HepG2 (cell line): Measurements from ENCODE around the gene SAMD8. TPM values are rescaled to one million over a fixed set of nuclear protein-coding genes. Genes with fewer than 3 reads are reported as not detected.

Source experiments
- HNRNPLL ChIP-seq: fragments of 200-400 bp; formaldehyde crosslinking; IDR thresholded peaks from 2 replicates; pipeline ENCODE4 v1.6.1; 2017; ENCODE audit warnings: mild to moderate bottlenecking, low read depth, low read length; ENCODE audit not compliant: poor library complexity, severe bottlenecking
- MED13 ChIP-seq: sonication (generic); formaldehyde crosslinking; IDR thresholded peaks from 2 replicates; pipeline ENCODE4 v1.5.0; 2020; ENCODE audit warnings: missing genetic modification reagents
- NKX3-1 ChIP-seq: sonication (generic); formaldehyde crosslinking; IDR thresholded peaks from 2 replicates; pipeline ENCODE4 v1.5.0; 2020; ENCODE audit warnings: missing genetic modification reagents
- RNF2 ChIP-seq: fragments of 450-650 bp; conservative IDR thresholded peaks from 2 replicates; pipeline ENCODE4 v1.6.1; 2016; ENCODE audit warnings: low read depth
- SOX13 ChIP-seq, 3 experiments: fragments of 450-650 bp in 1 of 3; sonication (generic) in 1 of 3; formaldehyde crosslinking in 1 of 3; IDR thresholded peaks in 2 of 3; conservative IDR thresholded peaks in 1 of 3; 2 replicates each; pipeline versions ENCODE4 v1.5.0 to v1.6.1; 2016 to 2020; ENCODE audit warnings: antibody characterized with exemption in 1 of 3, mild to moderate bottlenecking in 1 of 3, missing compliant biosample characterization in 1 of 3, missing genetic modification reagents in 1 of 3, moderate library complexity in 1 of 3
- SRSF9 ChIP-seq: fragments of 200-400 bp; formaldehyde crosslinking; IDR thresholded peaks from 2 replicates; pipeline ENCODE4 v1.6.1; 2018; ENCODE audit warnings: borderline replicate concordance, mild to moderate bottlenecking, low read depth, low read length; ENCODE audit not compliant: insufficient read depth, poor library complexity, severe bottlenecking
- ZFP90 ChIP-seq: sonication (generic); formaldehyde crosslinking; IDR thresholded peaks from 2 replicates; pipeline ENCODE4 v1.8.0; 2022; ENCODE audit warnings: missing genetic modification reagents, mild to moderate bottlenecking, inconsistent platforms, borderline replicate concordance
- ZNF275 ChIP-seq: sonication (generic); formaldehyde crosslinking; IDR thresholded peaks from 2 replicates; pipeline ENCODE4 v1.8.0; 2022; ENCODE audit warnings: missing genetic modification reagents, mild to moderate bottlenecking, inconsistent platforms, borderline replicate concordance
- ZNF674 ChIP-seq: sonication (generic); formaldehyde crosslinking; IDR thresholded peaks from 2 replicates; pipeline ENCODE4 v1.5.0; 2020; ENCODE audit warnings: low read depth, mild to moderate bottlenecking, missing genetic modification reagents
- ZNF749 ChIP-seq: sonication (generic); formaldehyde crosslinking; IDR thresholded peaks from 2 replicates; pipeline ENCODE4 v1.8.0; 2022; ENCODE audit warnings: mild to moderate bottlenecking, missing genetic modification reagents, moderate library complexity, borderline replicate concordance
- ZUFSP ChIP-seq: sonication (generic); formaldehyde crosslinking; IDR thresholded peaks from 2 replicates; pipeline ENCODE4 v1.9.0; 2021; ENCODE audit warnings: missing genetic modification reagents, mild to moderate bottlenecking, borderline replicate concordance
- polyA plus RNA-seq, 8 experiments: library from polyadenylated mRNA; depleted of rRNA in 3 of 8; stranded (reverse) in 7 of 8; unstranded in 1 of 8; fragments of >200 nt; fragmentation: Illumina TruSeq in 4 of 8; extraction: Trizol in 4 of 8; gene quantifications; 2 replicates each; pipeline versions ENCODE4 v1.2.1 to v1.2.3, GENCODE V29; 2011 to 2016; ENCODE audit warnings: low read depth in 4 of 8, missing spikeins in 1 of 8, mixed read lengths in 1 of 8; ENCODE audit not compliant: insufficient read depth in 1 of 8
- total RNA-seq, 5 experiments: library from RNA; depleted of rRNA; stranded (reverse); fragments of >200 nt; fragmentation: Illumina TruSeq; extraction: Trizol; gene quantifications; 2 replicates each; pipeline ENCODE4 v1.2.3, GENCODE V29; 2016; ENCODE audit warnings: low read depth in 1 of 5
- TF ChIP-seq, protein P1 (sequence below): sonication (generic); formaldehyde crosslinking; IDR thresholded peaks from 2 replicates; pipeline ENCODE4 v1.8.0; 2022; ENCODE audit warnings: mild to moderate bottlenecking, missing genetic modification reagents, moderate library complexity
- TF ChIP-seq, protein P2 (sequence below): sonication (generic); formaldehyde crosslinking; IDR thresholded peaks from 2 replicates; pipeline ENCODE4 v1.9.0; 2021; ENCODE audit warnings: missing genetic modification reagents, borderline replicate concordance
- TF ChIP-seq, protein P3 (sequence below): sonication (generic); formaldehyde crosslinking; IDR thresholded peaks from 2 replicates; pipeline ENCODE4 v1.4.0; 2020; ENCODE audit warnings: missing genetic modification reagents
- TF ChIP-seq, protein P4 (sequence below): sonication (generic); formaldehyde crosslinking; IDR thresholded peaks from 2 replicates; pipeline ENCODE4 v1.4.0; 2020; ENCODE audit warnings: missing genetic modification reagents

Gene SAMD8
- total and polyA plus RNA-seq, 2 of the 13 experiments (the other 11 are each of a cell fraction or from before 2014, with no cell fraction given): 10.4 to 13.2 TPM

GRCh38 chr10:75168275-75168674 is 56.8 kb downstream of the SAMD8 start (continued):
- TF ChIP-seq MED13 (CRISPR knock-in tag) (peak; percentile 46; the same call in 1 of the 2 replicates), SRSF9 (no peak), SOX13 (IDR thresholded peaks at IDR 0.05) (peak; percentile 64; the same call in 1 of the 2 replicates), SOX13 (CRISPR knock-in tag; conservative IDR thresholded peaks at IDR 0.05 in 1 of 2, IDR thresholded peaks at IDR 0.05 in 1 of 2) (peak in 1 of 2 experiments; percentile 83; a peak in 2 of 4 replicates), RNF2 (no peak), ZNF275 (CRISPR knock-in tag) (0 out of 2 replicates have a peak, but pooled peaks have one; percentile 25), NKX3-1 (CRISPR knock-in tag) (peak; percentile 54; the same call in 1 of the 2 replicates), ZNF749 (CRISPR knock-in tag) (no peak), ZUFSP (CRISPR knock-in tag) (no peak), HNRNPLL (no peak), ZNF674 (CRISPR knock-in tag) (no peak), ZFP90 (no peak)
- TF ChIP-seq, protein P1, sequence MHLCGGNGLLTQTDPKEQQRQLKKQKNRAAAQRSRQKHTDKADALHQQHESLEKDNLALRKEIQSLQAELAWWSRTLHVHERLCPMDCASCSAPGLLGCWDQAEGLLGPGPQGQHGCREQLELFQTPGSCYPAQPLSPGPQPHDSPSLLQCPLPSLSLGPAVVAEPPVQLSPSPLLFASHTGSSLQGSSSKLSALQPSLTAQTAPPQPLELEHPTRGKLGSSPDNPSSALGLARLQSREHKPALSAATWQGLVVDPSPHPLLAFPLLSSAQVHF: no peak
- TF ChIP-seq, protein P2, sequence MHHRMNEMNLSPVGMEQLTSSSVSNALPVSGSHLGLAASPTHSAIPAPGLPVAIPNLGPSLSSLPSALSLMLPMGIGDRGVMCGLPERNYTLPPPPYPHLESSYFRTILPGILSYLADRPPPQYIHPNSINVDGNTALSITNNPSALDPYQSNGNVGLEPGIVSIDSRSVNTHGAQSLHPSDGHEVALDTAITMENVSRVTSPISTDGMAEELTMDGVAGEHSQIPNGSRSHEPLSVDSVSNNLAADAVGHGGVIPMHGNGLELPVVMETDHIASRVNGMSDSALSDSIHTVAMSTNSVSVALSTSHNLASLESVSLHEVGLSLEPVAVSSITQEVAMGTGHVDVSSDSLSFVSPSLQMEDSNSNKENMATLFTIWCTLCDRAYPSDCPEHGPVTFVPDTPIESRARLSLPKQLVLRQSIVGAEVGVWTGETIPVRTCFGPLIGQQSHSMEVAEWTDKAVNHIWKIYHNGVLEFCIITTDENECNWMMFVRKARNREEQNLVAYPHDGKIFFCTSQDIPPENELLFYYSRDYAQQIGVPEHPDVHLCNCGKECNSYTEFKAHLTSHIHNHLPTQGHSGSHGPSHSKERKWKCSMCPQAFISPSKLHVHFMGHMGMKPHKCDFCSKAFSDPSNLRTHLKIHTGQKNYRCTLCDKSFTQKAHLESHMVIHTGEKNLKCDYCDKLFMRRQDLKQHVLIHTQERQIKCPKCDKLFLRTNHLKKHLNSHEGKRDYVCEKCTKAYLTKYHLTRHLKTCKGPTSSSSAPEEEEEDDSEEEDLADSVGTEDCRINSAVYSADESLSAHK (CRISPR knock-in tag): no peak
- TF ChIP-seq, protein P3, sequence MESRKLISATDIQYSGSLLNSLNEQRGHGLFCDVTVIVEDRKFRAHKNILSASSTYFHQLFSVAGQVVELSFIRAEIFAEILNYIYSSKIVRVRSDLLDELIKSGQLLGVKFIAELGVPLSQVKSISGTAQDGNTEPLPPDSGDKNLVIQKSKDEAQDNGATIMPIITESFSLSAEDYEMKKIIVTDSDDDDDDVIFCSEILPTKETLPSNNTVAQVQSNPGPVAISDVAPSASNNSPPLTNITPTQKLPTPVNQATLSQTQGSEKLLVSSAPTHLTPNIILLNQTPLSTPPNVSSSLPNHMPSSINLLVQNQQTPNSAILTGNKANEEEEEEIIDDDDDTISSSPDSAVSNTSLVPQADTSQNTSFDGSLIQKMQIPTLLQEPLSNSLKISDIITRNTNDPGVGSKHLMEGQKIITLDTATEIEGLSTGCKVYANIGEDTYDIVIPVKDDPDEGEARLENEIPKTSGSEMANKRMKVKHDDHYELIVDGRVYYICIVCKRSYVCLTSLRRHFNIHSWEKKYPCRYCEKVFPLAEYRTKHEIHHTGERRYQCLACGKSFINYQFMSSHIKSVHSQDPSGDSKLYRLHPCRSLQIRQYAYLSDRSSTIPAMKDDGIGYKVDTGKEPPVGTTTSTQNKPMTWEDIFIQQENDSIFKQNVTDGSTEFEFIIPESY: no peak; the same call in 1 of the 2 replicates
- TF ChIP-seq, protein P4, sequence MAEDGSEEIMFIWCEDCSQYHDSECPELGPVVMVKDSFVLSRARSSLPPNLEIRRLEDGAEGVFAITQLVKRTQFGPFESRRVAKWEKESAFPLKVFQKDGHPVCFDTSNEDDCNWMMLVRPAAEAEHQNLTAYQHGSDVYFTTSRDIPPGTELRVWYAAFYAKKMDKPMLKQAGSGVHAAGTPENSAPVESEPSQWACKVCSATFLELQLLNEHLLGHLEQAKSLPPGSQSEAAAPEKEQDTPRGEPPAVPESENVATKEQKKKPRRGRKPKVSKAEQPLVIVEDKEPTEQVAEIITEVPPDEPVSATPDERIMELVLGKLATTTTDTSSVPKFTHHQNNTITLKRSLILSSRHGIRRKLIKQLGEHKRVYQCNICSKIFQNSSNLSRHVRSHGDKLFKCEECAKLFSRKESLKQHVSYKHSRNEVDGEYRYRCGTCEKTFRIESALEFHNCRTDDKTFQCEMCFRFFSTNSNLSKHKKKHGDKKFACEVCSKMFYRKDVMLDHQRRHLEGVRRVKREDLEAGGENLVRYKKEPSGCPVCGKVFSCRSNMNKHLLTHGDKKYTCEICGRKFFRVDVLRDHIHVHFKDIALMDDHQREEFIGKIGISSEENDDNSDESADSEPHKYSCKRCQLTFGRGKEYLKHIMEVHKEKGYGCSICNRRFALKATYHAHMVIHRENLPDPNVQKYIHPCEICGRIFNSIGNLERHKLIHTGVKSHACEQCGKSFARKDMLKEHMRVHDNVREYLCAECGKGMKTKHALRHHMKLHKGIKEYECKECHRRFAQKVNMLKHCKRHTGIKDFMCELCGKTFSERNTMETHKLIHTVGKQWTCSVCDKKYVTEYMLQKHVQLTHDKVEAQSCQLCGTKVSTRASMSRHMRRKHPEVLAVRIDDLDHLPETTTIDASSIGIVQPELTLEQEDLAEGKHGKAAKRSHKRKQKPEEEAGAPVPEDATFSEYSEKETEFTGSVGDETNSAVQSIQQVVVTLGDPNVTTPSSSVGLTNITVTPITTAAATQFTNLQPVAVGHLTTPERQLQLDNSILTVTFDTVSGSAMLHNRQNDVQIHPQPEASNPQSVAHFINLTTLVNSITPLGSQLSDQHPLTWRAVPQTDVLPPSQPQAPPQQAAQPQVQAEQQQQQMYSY (CRISPR knock-in tag): 0 out of 2 replicates have a peak, but pooled peaks have one; percentile 19
